GM21390 (cell line): ENCODE data around the gene DEDD2.
"Not testable (repeated sequence)": the region's sequence is repeated elsewhere in the genome, so short reads cannot be mapped to it uniquely, and the experiment has no call there.

Source experiments
- ATAC-seq: cut with Tn5 transposase; IDR thresholded peaks from one replicate; pipeline ENCODE4 v1.9.1; 2021; ENCODE audit not compliant: unreplicated experiment

Gene DEDD2

DNA sequence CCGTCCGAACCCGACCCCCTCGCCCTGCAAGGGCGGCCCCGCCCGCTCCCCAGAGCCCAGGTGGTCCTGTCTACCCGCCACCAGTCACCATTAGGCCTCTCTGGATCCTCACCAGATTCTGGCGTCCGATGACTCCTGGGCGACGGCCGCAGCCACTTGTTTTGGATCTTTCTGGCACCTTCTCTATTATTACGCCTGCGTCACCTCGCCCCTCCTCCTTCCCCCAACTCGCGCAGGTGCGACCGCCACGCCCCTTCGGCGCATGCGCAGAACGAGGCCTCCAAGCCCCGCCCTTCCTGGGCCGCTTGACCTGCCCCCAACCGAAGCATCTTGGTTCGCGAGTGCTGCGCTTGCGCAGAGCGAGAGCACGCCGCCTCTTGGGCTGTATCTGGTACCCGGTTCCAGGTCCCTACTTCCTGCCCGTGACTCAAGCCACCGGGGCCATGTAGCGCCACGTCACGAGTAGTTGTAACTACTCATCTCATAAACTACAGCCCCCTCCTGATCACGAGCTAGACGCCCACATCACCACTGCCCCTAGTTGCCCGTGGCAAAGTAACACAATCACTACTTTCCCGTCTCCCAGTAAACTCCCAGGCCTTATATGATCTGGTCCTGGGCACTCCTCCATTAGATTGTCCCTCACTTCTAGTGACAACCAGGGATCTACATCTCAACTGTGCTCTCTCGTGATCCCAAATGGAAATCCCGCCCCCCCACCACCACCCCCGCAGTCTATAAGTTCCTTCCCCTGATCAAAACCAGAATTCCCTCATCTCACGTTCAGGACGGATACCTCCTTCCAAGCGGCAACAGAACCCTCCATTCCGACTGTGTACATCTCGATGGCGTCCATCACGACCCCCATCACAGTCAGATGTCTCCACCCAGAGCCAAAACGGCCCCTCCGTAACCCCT lies at the start of gene DEDD2:
Gene DEDD2 (minus strand): TSS at position 158 of the 918 bp plus-strand sequence. CDS start 670 bp downstream, outside the sequence.
- ATAC-seq: peak; percentile 54

GRCh38 chr19:42266928-42267603 lies 49.6 kb upstream of the DEDD2 start:
- not testable (repeated sequence) for ATAC-seq

GRCh38 chr19:42266105-42266504 lies 48.6 kb upstream of the DEDD2 start:
- not testable (repeated sequence) for ATAC-seq

DNA sequence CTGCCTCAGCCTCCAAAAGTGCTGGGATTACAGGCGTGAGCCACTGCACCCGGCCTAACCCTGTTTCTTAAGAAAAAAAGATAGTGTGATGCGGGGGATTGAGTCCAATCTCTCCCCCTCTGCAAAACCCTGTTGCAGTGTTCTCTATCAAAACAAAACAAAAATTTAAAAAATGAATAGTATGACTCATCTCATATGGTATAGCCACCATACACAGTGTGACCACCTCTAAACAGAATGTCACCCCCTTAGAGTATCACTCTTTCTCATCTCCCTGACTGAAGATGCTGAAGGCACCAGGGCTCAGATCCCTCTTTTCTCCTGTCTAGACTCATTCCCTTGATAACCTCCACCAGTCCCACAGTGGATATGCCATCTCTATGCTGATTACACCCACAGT lies 44.3 kb upstream of the DEDD2 start:
- ATAC-seq: no peak

DNA sequence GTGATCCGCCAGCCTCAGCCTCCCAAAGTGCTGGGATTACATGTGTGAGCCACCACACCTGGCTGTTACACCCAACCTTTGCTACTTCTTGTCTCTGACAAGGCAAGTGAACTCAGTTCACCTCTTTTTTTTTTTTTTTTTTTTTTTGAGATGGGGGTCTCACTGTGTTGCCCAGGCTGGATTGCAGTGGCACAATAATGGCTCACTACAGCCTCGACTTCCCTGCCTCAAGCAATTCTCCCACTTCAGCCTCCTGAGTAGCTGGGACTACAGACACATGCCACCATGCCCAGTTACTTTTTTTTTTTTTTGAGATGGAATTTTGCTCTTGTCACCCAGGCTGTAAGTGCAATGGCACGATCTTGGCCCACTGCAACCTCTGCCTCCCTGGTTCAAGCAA lies 40.4 kb upstream of the DEDD2 start:
- ATAC-seq: not testable (repeated sequence)

- no peak for ATAC-seq
Observed at GRCh38 chr19:42255766-42256745, 38.6 kb upstream of the DEDD2 start.

DNA sequence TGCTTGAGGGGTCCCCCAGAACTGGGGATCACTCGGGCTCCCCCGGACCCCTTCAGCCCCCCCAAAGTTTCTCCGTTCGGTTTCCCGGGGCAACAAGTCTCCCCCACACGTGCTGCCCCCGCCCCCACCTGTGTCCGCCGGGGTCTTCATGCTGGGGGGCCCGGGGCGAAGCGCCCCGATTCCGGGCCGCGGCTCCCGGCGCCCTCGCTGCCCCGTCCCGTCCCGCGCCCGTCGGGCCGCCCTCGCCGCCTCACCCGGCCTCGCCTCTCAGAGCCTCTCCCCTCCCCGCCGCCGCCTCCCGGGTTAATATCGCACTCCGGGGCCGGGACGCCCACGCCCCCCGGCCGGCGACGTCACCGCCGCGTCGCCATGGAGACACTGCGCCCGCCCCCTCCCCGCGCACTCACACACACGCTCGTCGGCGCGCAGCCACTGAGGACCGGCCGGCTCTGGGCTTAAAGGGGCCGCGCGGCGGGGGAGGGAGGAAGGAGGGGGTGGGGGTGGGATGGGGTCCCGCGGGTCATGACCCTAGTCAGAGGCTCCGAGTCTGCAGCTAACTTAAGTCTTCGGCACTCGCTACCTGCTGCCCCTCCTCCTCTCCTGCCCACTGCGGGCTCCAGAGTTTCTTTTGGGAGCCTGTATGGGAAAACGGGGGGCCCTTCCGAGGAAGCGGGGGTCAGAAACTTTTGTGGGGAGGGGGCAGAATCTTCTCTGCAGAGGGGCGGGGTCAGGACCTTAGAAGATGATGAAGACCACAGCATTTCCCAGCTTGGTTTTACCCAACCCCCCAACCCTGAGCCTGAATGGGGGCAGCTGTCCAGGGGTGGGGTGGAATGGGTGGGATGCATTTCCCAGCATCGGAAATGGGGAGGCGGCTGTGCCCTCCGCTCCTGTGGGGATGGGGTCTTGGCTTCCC lies 37.6 kb upstream of the DEDD2 start, which contains the start of gene ERF:
Gene ERF (minus strand): TSS at position 279 of the 916 bp plus-strand sequence. CDS start 129 bp downstream, at position 150.
- peak; percentile 60 for ATAC-seq

- no peak for ATAC-seq
Observed at GRCh38 chr19:42254089-42254849, 36.8 kb upstream of the DEDD2 start.

DNA sequence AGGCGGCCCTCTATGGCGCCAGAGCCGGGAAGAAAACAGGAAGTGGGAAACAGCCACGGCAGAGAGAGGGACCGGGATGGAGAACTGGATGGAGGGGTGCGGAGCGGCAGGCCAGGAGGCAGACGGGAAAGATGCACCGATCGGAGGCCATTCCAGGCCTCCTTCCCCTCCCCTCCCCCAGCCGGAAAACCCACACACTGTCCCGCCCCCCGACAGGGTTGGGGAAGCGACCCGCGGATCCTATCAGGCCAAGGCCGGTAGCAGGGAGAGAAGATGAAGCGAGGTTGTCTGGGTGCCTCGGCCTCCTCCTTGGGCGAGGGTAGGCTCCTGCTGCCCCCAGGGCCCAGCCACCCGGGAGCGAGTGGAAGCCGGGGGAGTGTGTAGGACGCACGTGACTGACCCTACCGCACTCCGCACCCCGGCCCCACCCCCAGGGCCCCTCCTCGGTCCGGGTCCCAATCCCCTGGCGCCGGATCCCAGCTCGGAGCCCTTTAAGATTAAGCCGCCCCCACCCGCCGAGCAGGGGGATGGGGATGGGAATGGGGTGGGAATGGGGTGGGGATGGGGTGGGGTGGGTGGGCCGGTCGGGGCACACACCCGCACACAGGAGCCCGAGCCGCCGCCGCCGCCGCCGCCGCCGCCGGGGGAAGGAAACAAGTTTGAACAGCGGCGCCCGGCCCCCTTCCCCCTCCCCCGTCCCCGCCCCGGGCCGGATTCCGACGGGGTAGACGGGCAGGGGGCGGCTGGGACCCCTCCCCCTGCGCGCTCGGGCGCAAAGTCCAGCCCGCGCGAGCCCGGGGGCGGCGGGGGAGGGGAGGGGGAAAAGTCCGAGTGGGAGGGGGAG lies 36.0 kb upstream of the DEDD2 start:
- no peak for ATAC-seq

- ATAC-seq: no peak
Observed at GRCh38 chr19:42252365-42253244, 35.1 kb upstream of the DEDD2 start.

- ATAC-seq: no peak
Observed at GRCh38 chr19:42251572-42252358, 34.3 kb upstream of the DEDD2 start.

GRCh38 chr19:42250666-42251531 lies 33.4 kb upstream of the DEDD2 start:
- ATAC-seq: no peak

DNA sequence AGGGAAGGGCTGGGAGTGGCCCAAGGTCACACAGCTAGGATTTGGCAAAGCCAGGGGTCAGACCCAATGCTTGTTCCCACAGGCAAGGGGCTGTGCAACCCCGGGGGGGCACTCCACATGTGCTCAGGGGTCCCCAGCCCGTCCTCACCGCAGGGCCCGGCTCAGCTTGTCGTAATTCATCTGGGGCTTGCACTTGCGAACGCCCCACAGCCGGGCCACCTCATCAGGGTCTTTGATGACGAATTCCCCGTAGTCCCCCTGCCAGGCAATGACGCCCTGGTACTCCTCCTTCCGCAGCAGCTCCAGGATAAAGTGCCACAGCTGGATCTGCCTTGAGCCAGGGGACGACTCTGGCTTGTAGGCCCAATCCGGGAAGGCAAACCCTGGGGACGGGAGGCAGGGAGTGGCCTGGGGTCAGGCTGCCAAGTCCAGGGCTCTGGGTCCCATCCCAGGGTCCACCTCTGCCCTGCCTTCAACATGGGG lies 32.7 kb upstream of the DEDD2 start:
- ATAC-seq: no peak

GRCh38 chr19:42249769-42250168 lies 32.3 kb upstream of the DEDD2 start:
- ATAC-seq: no peak

GRCh38 chr19:42249149-42249750 lies 31.8 kb upstream of the DEDD2 start:
- ATAC-seq: no peak
